ENCODE results near the gene DPEP3.
"Not testable (repeated sequence)": the region's sequence is repeated elsewhere in the genome, so short reads cannot be mapped to it uniquely, and the experiment has no call there.

DPEP3 gene

GRCh38 chr16:67995423-67995822, 15.1 kb upstream of the DPEP3 start:
- DNase-seq (ENCODE audit: insufficient read length, low spot score) (no peak), FAIRE-seq (no peak)

GRCh38 chr16:67994040-67994408, 13.7 kb upstream of the DPEP3 start:
- DNase-seq (ENCODE audit: insufficient read length, low spot score); FAIRE-seq: not testable (repeated sequence)

GRCh38 chr16:67993207-67994039, 13.1 kb upstream of the DPEP3 start:
- DNase-seq (ENCODE audit: insufficient read length, low spot score), result peak; percentile 88
- peak; percentile 28 for FAIRE-seq

- FAIRE-seq (no peak), DNase-seq (ENCODE audit: insufficient read length, low spot score) (no peak)
Observed at GRCh38 chr16:67992661-67993206, 12.4 kb upstream of the DPEP3 start.

- FAIRE-seq, result no peak
- DNase-seq (ENCODE audit: insufficient read length, low spot score), result no peak
Observed at GRCh38 chr16:67990018-67990386, 9.7 kb upstream of the DPEP3 start.

GRCh38 chr16:67989322-67990017, 9.2 kb upstream of the DPEP3 start:
- DNase-seq (ENCODE audit: insufficient read length, low spot score), result no peak
- no peak for FAIRE-seq

GRCh38 chr16:67988675-67989074, 8.4 kb upstream of the DPEP3 start:
- FAIRE-seq (no peak), DNase-seq (ENCODE audit: insufficient read length, low spot score) (no peak)

GRCh38 chr16:67987460-67988160, 7.3 kb upstream of the DPEP3 start:
- DNase-seq (ENCODE audit: insufficient read length, low spot score), result no peak
- no peak for FAIRE-seq

GRCh38 chr16:67986949-67987348, 6.7 kb upstream of the DPEP3 start:
- FAIRE-seq (no peak), DNase-seq (ENCODE audit: insufficient read length, low spot score) (no peak)

- no peak for FAIRE-seq
- DNase-seq (ENCODE audit: insufficient read length, low spot score), result no peak
Observed at GRCh38 chr16:67982011-67982696, 1.9 kb upstream of the DPEP3 start.

GRCh38 chr16:67977469-67978227, 2.7 kb downstream of the DPEP3 start:
- FAIRE-seq, result no peak

GRCh38 chr16:67977005-67977404, 3.3 kb downstream of the DPEP3 start:
- FAIRE-seq, result no peak

More at GRCh38 chr16:67977469-67978227, 2.7 kb downstream of the DPEP3 start:
- DNase-seq (ENCODE audit: insufficient read length, low spot score), result no peak

GRCh38 chr16:67976205-67976604, 4.1 kb downstream of the DPEP3 start:
- no peak for FAIRE-seq

More at GRCh38 chr16:67977005-67977404, 3.3 kb downstream of the DPEP3 start:
- no peak for DNase-seq (ENCODE audit: insufficient read length, low spot score)

GRCh38 chr16:67975321-67976105, 4.8 kb downstream of the DPEP3 start:
- DNase-seq (ENCODE audit: insufficient read length, low spot score) (no peak), FAIRE-seq (no peak)

More at GRCh38 chr16:67976205-67976604, 4.1 kb downstream of the DPEP3 start:
- no peak for DNase-seq (ENCODE audit: insufficient read length, low spot score)

- DNase-seq (ENCODE audit: insufficient read length, low spot score); FAIRE-seq: not testable (repeated sequence)
Observed at GRCh38 chr16:67972285-67972684, 8.0 kb downstream of the DPEP3 start.

- FAIRE-seq (no peak), DNase-seq (ENCODE audit: insufficient read length, low spot score) (no peak)
Observed at GRCh38 chr16:67971111-67971510, 9.2 kb downstream of the DPEP3 start.

- no peak for DNase-seq (ENCODE audit: insufficient read length, low spot score)
- FAIRE-seq, result no peak
Observed at GRCh38 chr16:67969254-67970039, 10.9 kb downstream of the DPEP3 start.
